ENCODE data around the gene RPS6KA5. TPM values are rescaled to one million over a fixed set of nuclear protein-coding genes. Genes with fewer than 3 reads are reported as not detected.
"Not testable (repeated sequence)": the region's sequence is repeated elsewhere in the genome, so short reads cannot be mapped to it uniquely, and the experiment has no call there.

Gene RPS6KA5
- total RNA-seq, 1 donor from 2014 or later = 0.21 TPM

DNA sequence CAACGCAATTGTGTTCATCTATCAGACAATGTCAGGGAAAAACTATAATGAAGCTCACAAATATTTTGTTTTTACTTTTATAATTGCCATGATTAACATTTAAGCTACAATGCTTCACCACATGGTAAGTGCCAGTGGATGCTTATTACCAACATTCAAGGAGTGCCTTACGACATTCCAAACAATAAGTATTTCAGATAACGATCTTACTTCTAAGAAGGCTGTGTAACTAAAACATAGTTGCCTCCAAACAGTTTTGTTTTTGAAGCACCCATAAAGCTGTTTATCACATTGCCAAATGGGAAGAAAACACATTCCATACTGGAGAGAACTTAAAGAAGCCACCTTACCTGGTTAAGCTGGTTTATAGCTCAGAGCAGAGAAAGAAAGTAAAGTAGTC lies 78.8 kb downstream of the RPS6KA5 start:
- Histone ChIP-seq H3K9me3 (no peaks in the 10 kb centered on the region), H3K27ac (no peak overlapping the region), H3K27me3 (no peaks in the 10 kb centered on the region), H3K4me3 (no peak overlapping the region), H3K36me3 (no peaks in the 10 kb centered on the region), H3K4me1 (no peaks in the 10 kb centered on the region)
- no peak for TF ChIP-seq CTCF (IDR thresholded peaks at IDR 0.05)
- no peak for DNase-seq (ENCODE audit: low spot score in 2 of 2)
- intact Hi-C loops (cut with DNase I) = no loop called here

DNA sequence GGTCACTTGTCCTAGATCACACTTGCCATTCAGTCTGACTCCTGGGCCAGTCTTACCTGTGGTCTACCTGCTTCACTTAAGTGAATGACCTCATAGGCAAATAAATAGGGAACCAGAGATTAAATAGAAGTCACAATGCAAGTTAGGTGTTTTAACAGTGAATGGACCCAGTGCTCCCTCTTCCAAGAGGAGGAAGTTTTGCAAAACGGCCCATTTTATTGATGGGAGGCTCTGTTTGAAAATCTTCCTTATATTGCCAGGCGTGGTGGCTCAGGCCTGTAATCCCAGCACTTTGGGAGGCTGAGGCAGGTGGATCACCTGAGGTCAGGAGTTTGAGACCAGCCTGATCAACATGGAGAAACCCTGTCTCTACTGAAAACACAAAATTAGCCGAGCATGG lies 79.8 kb downstream of the RPS6KA5 start:
- H3K36me3 ChIP-seq; H3K27me3 ChIP-seq; H3K4me1 ChIP-seq; H3K27ac ChIP-seq; DNase-seq (ENCODE audit: low spot score in 2 of 2); intact Hi-C loops (cut with DNase I); H3K4me3 ChIP-seq; H3K9me3 ChIP-seq: not testable (repeated sequence)

- no peak for TF ChIP-seq CTCF (IDR thresholded peaks at IDR 0.05)
- H3K9me3 ChIP-seq = no peaks in the 10 kb centered on the region
- H3K27ac ChIP-seq = no peak overlapping the region
- H3K27me3 ChIP-seq = no peaks in the 10 kb centered on the region
- H3K4me3 ChIP-seq = no peak overlapping the region
- no peaks in the 10 kb centered on the region for H3K36me3 ChIP-seq
- no peak for DNase-seq (ENCODE audit: low spot score in 2 of 2)
- intact Hi-C loops (cut with DNase I) = no loop called here
- no peaks in the 10 kb centered on the region for H3K4me1 ChIP-seq
These were observed 80.9 kb downstream of the RPS6KA5 start for GRCh38 chr14:90979515-90979914.

DNA sequence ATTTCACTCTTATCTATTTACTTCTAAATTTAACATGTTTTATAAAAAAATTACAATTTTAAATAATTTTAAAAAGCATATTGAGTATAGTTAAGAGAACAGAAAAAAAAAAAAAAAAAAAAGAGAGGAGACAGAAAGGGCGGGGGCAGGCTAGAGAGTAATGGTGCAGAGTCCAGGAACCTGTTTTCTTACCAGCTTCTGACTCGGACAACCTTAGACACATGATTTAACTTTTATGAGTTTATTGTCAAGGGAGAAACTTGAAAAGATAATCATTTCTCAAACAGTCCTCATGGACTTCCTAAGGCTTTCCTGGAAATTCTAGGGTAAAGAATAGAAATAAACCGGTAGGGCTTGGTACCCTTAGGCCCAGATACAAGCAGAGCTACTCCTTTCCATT lies 84.3 kb downstream of the RPS6KA5 start:
- DNase-seq (ENCODE audit: low spot score in 2 of 2) = no peak
- intact Hi-C loops (cut with DNase I) = no loop called here
- no peak overlapping the region for H3K4me3 ChIP-seq
- no peaks in the 10 kb centered on the region for H3K27me3 ChIP-seq
- no peaks in the 10 kb centered on the region for H3K9me3 ChIP-seq
- no peak overlapping the region for H3K27ac ChIP-seq
- no peaks in the 10 kb centered on the region for H3K4me1 ChIP-seq
- no peaks in the 10 kb centered on the region for H3K36me3 ChIP-seq
- no peak for TF ChIP-seq CTCF (IDR thresholded peaks at IDR 0.05)

GRCh38 chr14:90971687-90972086 lies 88.8 kb downstream of the RPS6KA5 start:
- Histone ChIP-seq H3K9me3 (no peaks in the 10 kb centered on the region), H3K27me3 (no peaks in the 10 kb centered on the region), H3K4me3 (no peak overlapping the region), H3K4me1 (no peaks in the 10 kb centered on the region), H3K27ac (no peak overlapping the region), H3K36me3 (no peaks in the 10 kb centered on the region)
- DNase-seq (ENCODE audit: low spot score in 2 of 2) = no peak
- no peak for TF ChIP-seq CTCF (IDR thresholded peaks at IDR 0.05)
- intact Hi-C loops (cut with DNase I) = no loop called here

DNA sequence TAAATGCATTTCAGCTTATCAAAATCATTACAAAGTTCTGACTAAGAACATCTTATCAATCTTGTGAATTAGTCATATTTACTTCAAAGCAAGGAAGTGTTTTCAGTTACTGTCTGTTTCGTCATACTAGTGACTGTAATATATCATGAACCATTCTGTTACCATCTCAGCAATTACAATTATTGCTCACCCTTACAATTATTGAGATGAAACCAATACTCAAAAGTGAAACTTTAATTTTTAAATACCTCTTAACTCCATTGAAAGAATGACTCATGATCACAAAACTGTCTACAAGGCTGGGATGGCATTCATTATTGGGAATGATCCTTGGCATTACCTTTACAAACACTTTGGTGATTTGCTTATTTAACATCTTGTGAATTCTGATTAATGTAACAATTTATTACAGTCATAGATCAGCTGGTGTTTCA lies 90.3 kb downstream of the RPS6KA5 start:
- H3K27ac ChIP-seq = no peak overlapping the region
- no peaks in the 10 kb centered on the region for H3K9me3 ChIP-seq
- intact Hi-C loops (cut with DNase I) = no loop called here
- H3K27me3 ChIP-seq = no peaks in the 10 kb centered on the region
- no peaks in the 10 kb centered on the region for H3K36me3 ChIP-seq
- H3K4me1 ChIP-seq = no peaks in the 10 kb centered on the region
- DNase-seq (ENCODE audit: low spot score in 2 of 2) = no peak
- TF ChIP-seq CTCF (IDR thresholded peaks at IDR 0.05) = no peak
- H3K4me3 ChIP-seq = no peak overlapping the region

Measured in ascending aorta (tissue), 2 donors.